ENCODE measurements around the gene MAGI2.

DNA sequence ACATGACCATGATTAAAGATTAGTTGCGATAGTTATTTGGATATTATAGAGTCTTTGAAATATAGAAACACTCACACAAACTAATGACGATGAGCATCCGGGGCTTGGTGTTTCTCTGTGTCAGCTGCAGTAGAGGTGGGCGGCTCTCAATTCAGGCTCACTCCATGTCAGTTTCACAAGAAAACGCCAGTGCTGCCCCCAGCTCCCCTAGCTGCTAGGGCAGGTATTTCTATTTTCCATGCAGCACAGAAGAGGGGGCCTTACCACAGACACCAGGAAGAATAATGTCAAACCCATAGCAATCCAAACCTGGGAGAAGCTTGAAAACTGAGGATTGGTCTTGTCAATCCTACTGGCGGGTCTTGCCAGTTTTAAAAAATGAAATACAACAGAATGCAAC lies 1457.8 kb downstream of the MAGI2 start:
- no peak for TF ChIP-seq EZH2 (IDR thresholded peaks at IDR 0.05; ENCODE audit: insufficient read depth, poor library complexity, severe bottlenecking)
- TF ChIP-seq EZH2phosphoT487 (IDR thresholded peaks at IDR 0.05; ENCODE audit: insufficient read depth, low read depth): no peak
